Activated naive CD4-positive, alpha-beta T cell treated with anti-CD3 and anti-CD28 coated beads, Interleukin-2, amount 10 ng/mL, durations not matched to agents 7 days and 5 days (primary cell): ENCODE results near the gene ILF2.
"Not testable (repeated sequence)": the region's sequence is repeated elsewhere in the genome, so short reads cannot be mapped to it uniquely, and the experiment has no call there.

ENCODE experiments used
- CTCF ChIA-PET: fragments of 350-600 bp; sonication (Branson Sonifier 250); formaldehyde crosslinking; loops from one replicate; lab custom pipeline; 2021; ENCODE audit warnings: antibody characterized with exemption; lab: Charles Lee
- DNase-seq: peaks from one replicate; pipeline ENCODE4 v3.0.0-alpha.2; 2020
- H3K27ac Mint-ChIP-seq: one replicate; pipeline ENCODE4 v1.8.0; 2021; ENCODE audit warnings: mild to moderate bottlenecking, moderate library complexity, mixed read lengths
- H3K27me3 Mint-ChIP-seq: one replicate; pipeline ENCODE4 v1.8.0; 2021; ENCODE audit warnings: mild to moderate bottlenecking, mixed read lengths
- H3K36me3 Mint-ChIP-seq: one replicate; pipeline ENCODE4 v1.8.0; 2021; ENCODE audit warnings: mixed read lengths
- H3K4me1 Mint-ChIP-seq: one replicate; pipeline ENCODE4 v1.8.0; 2021; ENCODE audit warnings: mixed read lengths
- H3K4me3 Mint-ChIP-seq: one replicate; pipeline ENCODE4 v1.8.0; 2021; ENCODE audit warnings: mild to moderate bottlenecking, moderate library complexity, mixed read lengths
- H3K9me3 Mint-ChIP-seq: one replicate; pipeline ENCODE4 v1.8.0; 2021; ENCODE audit warnings: mixed read lengths

Gene ILF2

GRCh38 chr1:153687346-153688125 lies 16.7 kb upstream of the ILF2 start:
- Mint-ChIP-seq H3K4me1 (peaks cover 5% of the 10 kb centered on the region), H3K27me3 (peaks cover 58% of the 10 kb centered on the region), H3K9me3 (no peaks in the 10 kb centered on the region), H3K4me3 (no peak overlapping the region), H3K27ac (no peak overlapping the region), H3K36me3 (no peaks in the 10 kb centered on the region)
- CTCF ChIA-PET: no interaction called here
- DNase-seq: no peak

- Mint-ChIP-seq H3K9me3 (no peaks in the 10 kb centered on the region), H3K4me1 (no peaks in the 10 kb centered on the region), H3K27ac (no peak overlapping the region), H3K27me3 (peaks cover 76% of the 10 kb centered on the region), H3K36me3 (no peaks in the 10 kb centered on the region), H3K4me3 (no peak overlapping the region)
- CTCF ChIA-PET: no interaction called here
- no peak for DNase-seq
These were observed 14.9 kb upstream of the ILF2 start for GRCh38 chr1:153685544-153686340.

GRCh38 chr1:153684892-153685291 lies 14.1 kb upstream of the ILF2 start:
- no peaks in the 10 kb centered on the region for H3K9me3 Mint-ChIP-seq

GRCh38 chr1:153683854-153684253 lies 13.1 kb upstream of the ILF2 start:
- peaks cover 9% of the 10 kb centered on the region for H3K4me1 Mint-ChIP-seq
- no peak for DNase-seq
- no peak overlapping the region for H3K27ac Mint-ChIP-seq
- peaks cover 79% of the 10 kb centered on the region for H3K27me3 Mint-ChIP-seq
- CTCF ChIA-PET: no interaction called here
- H3K36me3 Mint-ChIP-seq: no peaks in the 10 kb centered on the region
- H3K4me3 Mint-ChIP-seq: no peak overlapping the region
- H3K9me3 Mint-ChIP-seq: no peaks in the 10 kb centered on the region

More at GRCh38 chr1:153684892-153685291, 14.1 kb upstream of the ILF2 start:
- H3K27me3 Mint-ChIP-seq: peaks cover 77% of the 10 kb centered on the region
- H3K36me3 Mint-ChIP-seq: no peaks in the 10 kb centered on the region
- CTCF ChIA-PET: no interaction called here
- H3K4me1 Mint-ChIP-seq: peaks cover 4% of the 10 kb centered on the region
- DNase-seq: no peak
- no peak overlapping the region for H3K27ac Mint-ChIP-seq
- H3K4me3 Mint-ChIP-seq: no peak overlapping the region

GRCh38 chr1:153682730-153683129 lies 11.9 kb upstream of the ILF2 start:
- CTCF ChIA-PET: no interaction called here
- H3K27me3 Mint-ChIP-seq: peaks cover 90% of the 10 kb centered on the region
- no peaks in the 10 kb centered on the region for H3K36me3 Mint-ChIP-seq
- H3K4me1 Mint-ChIP-seq: peaks cover 20% of the 10 kb centered on the region
- DNase-seq: no peak
- no peak overlapping the region for H3K27ac Mint-ChIP-seq
- H3K4me3 Mint-ChIP-seq: no peak overlapping the region
- no peaks in the 10 kb centered on the region for H3K9me3 Mint-ChIP-seq

GRCh38 chr1:153680120-153680403 lies 9.3 kb upstream of the ILF2 start:
- Mint-ChIP-seq H3K9me3 (no peaks in the 10 kb centered on the region), H3K36me3 (no peaks in the 10 kb centered on the region), H3K27me3 (peaks cover 79% of the 10 kb centered on the region), H3K4me3 (peak overlapping the region; percentile 78), H3K27ac (no peak overlapping the region), H3K4me1 (peaks cover 24% of the 10 kb centered on the region)
- DNase-seq: no peak
- CTCF ChIA-PET: interaction anchor here (1.0 to 1.8 kb wide), 5 partner anchors 11 to 307 kb away, joined by 3 to 4 read pairs (median 3); no protein-coding TSS in a partner anchor

- Mint-ChIP-seq H3K4me1 (peaks cover 24% of the 10 kb centered on the region), H3K4me3 (peak overlapping the region; percentile 78), H3K27me3 (peaks cover 73% of the 10 kb centered on the region), H3K36me3 (no peaks in the 10 kb centered on the region), H3K9me3 (no peaks in the 10 kb centered on the region), H3K27ac (no peak overlapping the region)
- DNase-seq: peak; percentile 49
- CTCF ChIA-PET: interaction anchor here (0.7 to 1.8 kb wide), 7 partner anchors 11 to 308 kb away, joined by 3 to 4 read pairs (median 3); no protein-coding TSS in a partner anchor
These were observed 8.7 kb upstream of the ILF2 start for GRCh38 chr1:153679337-153680119.

GRCh38 chr1:153678519-153679336 lies 7.9 kb upstream of the ILF2 start, which contains the start of gene NPR1:
NPR1 (plus strand) TSS chr1:153678688; CDS start chr1:153679109, 421 bp downstream.
- H3K27me3 Mint-ChIP-seq: peaks cover 65% of the 10 kb centered on the region
- no peaks in the 10 kb centered on the region for H3K9me3 Mint-ChIP-seq
- peaks cover 24% of the 10 kb centered on the region for H3K4me1 Mint-ChIP-seq
- H3K27ac Mint-ChIP-seq: peak within 1 kb of the TSS; percentile 65
- DNase-seq: peak; percentile 58
- H3K36me3 Mint-ChIP-seq: no peaks in the 10 kb centered on the region
- CTCF ChIA-PET: interaction anchor here (0.5 to 1.8 kb wide), 10 partner anchors 10 to 312 kb away, joined by 3 to 6 read pairs (median 3); partner anchors contain the start of genes RAB13 and RPS27
- H3K4me3 Mint-ChIP-seq: peak within 1 kb of the TSS; percentile 78

- Mint-ChIP-seq H3K9me3 (no peaks in the 10 kb centered on the region), H3K4me3 (peak overlapping the region; percentile 78), H3K4me1 (peaks cover 27% of the 10 kb centered on the region), H3K36me3 (no peaks in the 10 kb centered on the region), H3K27ac (no peak overlapping the region), H3K27me3 (peaks cover 59% of the 10 kb centered on the region)
- CTCF ChIA-PET: interaction anchor here (0.5 to 4.2 kb wide), 16 partner anchors 9 to 552 kb away, joined by 3 to 27 read pairs (median 3); partner anchors contain the start of genes RAB13 and RPS27
- peak; percentile 66 for DNase-seq
These were observed 7.1 kb upstream of the ILF2 start for GRCh38 chr1:153677718-153678518.

GRCh38 chr1:153673511-153673910 lies 2.7 kb upstream of the ILF2 start:
- Mint-ChIP-seq H3K27ac (no peak overlapping the region), H3K27me3 (peaks cover 15% of the 10 kb centered on the region), H3K4me3 (no peak overlapping the region), H3K4me1 (peaks cover 36% of the 10 kb centered on the region), H3K36me3 (peaks cover 19% of the 10 kb centered on the region), H3K9me3 (no peaks in the 10 kb centered on the region)
- CTCF ChIA-PET: interaction anchor here (1.2 to 2.0 kb wide), 3 partner anchors 38 to 313 kb away, joined by 3 to 8 read pairs (median 7); partner anchors contain the start of gene RAB13
- DNase-seq: no peak

GRCh38 chr1:153671628-153672353 lies 998 bp upstream of the ILF2 start:
- Mint-ChIP-seq H3K4me1 (peaks cover 37% of the 10 kb centered on the region), H3K36me3 (peaks cover 36% of the 10 kb centered on the region)
- not testable (repeated sequence) for H3K27me3 Mint-ChIP-seq, H3K27ac Mint-ChIP-seq, H3K4me3 Mint-ChIP-seq, H3K9me3 Mint-ChIP-seq
- CTCF ChIA-PET: interaction anchor here (0.6 to 2.0 kb wide), 9 partner anchors 63 to 320 kb away, joined by 3 to 8 read pairs (median 3); partner anchors contain the start of gene RAB13
- DNase-seq: peak; percentile 59

- Mint-ChIP-seq H3K36me3 (peaks cover 51% of the 10 kb centered on the region), H3K4me3 (no peak overlapping the region), H3K9me3 (no peaks in the 10 kb centered on the region), H3K4me1 (peaks cover 37% of the 10 kb centered on the region), H3K27me3 (no peaks in the 10 kb centered on the region), H3K27ac (no peak overlapping the region)
- CTCF ChIA-PET: no interaction called here
- no peak for DNase-seq
These were observed 435 bp downstream of the ILF2 start for GRCh38 chr1:153670257-153670858.
